HepG2 (cell line): ENCODE measurements around the gene ANG. TPM values are rescaled to one million over a fixed set of nuclear protein-coding genes. Genes with fewer than 3 reads are reported as not detected.

Experiments
- ARNT2 ChIP-seq: sonication (generic); formaldehyde crosslinking; IDR thresholded peaks from 2 replicates; pipeline ENCODE4 v1.8.0; 2022; ENCODE audit warnings: mild to moderate bottlenecking, low read depth, missing genetic modification reagents, moderate library complexity
- DNMT1 ChIP-seq: sonication (generic); formaldehyde crosslinking; IDR thresholded peaks from 2 replicates; pipeline ENCODE4 v1.5.1; 2020; ENCODE audit warnings: mild to moderate bottlenecking, missing genetic modification reagents
- HIVEP1 ChIP-seq: sonication (generic); formaldehyde crosslinking; IDR thresholded peaks from 2 replicates; pipeline ENCODE4 v1.4.0; 2020; ENCODE audit warnings: mild to moderate bottlenecking, missing genetic modification reagents
- RARG ChIP-seq: sonication (generic); formaldehyde crosslinking; IDR thresholded peaks from 2 replicates; pipeline ENCODE4 v1.4.0; 2020; ENCODE audit warnings: low read depth, mild to moderate bottlenecking, missing genetic modification reagents
- SMAD3 ChIP-seq: sonication (generic); formaldehyde crosslinking; IDR thresholded peaks from 2 replicates; pipeline ENCODE4 v1.4.0; 2020; ENCODE audit warnings: missing genetic modification reagents
- TARDBP ChIP-seq: sonication (generic); formaldehyde crosslinking; IDR thresholded peaks from 2 replicates; pipeline ENCODE4 v1.8.0; 2022; ENCODE audit warnings: mild to moderate bottlenecking, missing genetic modification reagents
- TBX3 ChIP-seq: fragments of 450-650 bp; IDR thresholded peaks from 2 replicates; pipeline ENCODE4 v1.6.1; 2017; ENCODE audit warnings: antibody characterized with exemption, mild to moderate bottlenecking, inconsistent platforms, borderline replicate concordance
- ZBTB1 ChIP-seq: sonication (generic); formaldehyde crosslinking; IDR thresholded peaks from 2 replicates; pipeline ENCODE4 v1.4.0; 2020; ENCODE audit warnings: missing genetic modification reagents, borderline replicate concordance
- ZBTB38 ChIP-seq: sonication (generic); formaldehyde crosslinking; IDR thresholded peaks from 2 replicates; pipeline ENCODE4 v1.5.1; 2020; ENCODE audit warnings: mild to moderate bottlenecking, missing genetic modification reagents
- ZIK1 ChIP-seq: sonication (generic); formaldehyde crosslinking; IDR thresholded peaks from 2 replicates; pipeline ENCODE4 v1.5.0; 2020; ENCODE audit warnings: mild to moderate bottlenecking, low read depth, missing genetic modification reagents, borderline replicate concordance
- ZNF3 ChIP-seq: IDR thresholded peaks from 2 replicates; pipeline ENCODE4 v1.7.0; 2017; ENCODE audit warnings: inconsistent platforms
- ZNF326 ChIP-seq: sonication (generic); formaldehyde crosslinking; IDR thresholded peaks from 2 replicates; pipeline ENCODE4 v1.4.0; 2020; ENCODE audit warnings: missing genetic modification reagents, borderline replicate concordance
- ZNF747 ChIP-seq: sonication (generic); formaldehyde crosslinking; IDR thresholded peaks from 2 replicates; pipeline ENCODE4 v1.8.1; 2023; ENCODE audit warnings: missing genetic modification reagents, mild to moderate bottlenecking, borderline replicate concordance
- polyA plus RNA-seq, 8 experiments: library from polyadenylated mRNA; depleted of rRNA in 3 of 8; stranded (reverse) in 7 of 8; unstranded in 1 of 8; fragments of >200 nt; fragmentation: Illumina TruSeq in 4 of 8; extraction: Trizol in 4 of 8; gene quantifications; 2 replicates each; pipeline versions ENCODE4 v1.2.1 to v1.2.3, GENCODE V29; 2011 to 2016; ENCODE audit warnings: low read depth in 4 of 8, missing spikeins in 1 of 8, mixed read lengths in 1 of 8; ENCODE audit not compliant: insufficient read depth in 1 of 8
- total RNA-seq, 5 experiments: library from RNA; depleted of rRNA; stranded (reverse); fragments of >200 nt; fragmentation: Illumina TruSeq; extraction: Trizol; gene quantifications; 2 replicates each; pipeline ENCODE4 v1.2.3, GENCODE V29; 2016; ENCODE audit warnings: low read depth in 1 of 5
- TF ChIP-seq, protein P1 (sequence below): sonication (generic); formaldehyde crosslinking; IDR thresholded peaks from 2 replicates; pipeline ENCODE4 v1.8.0; 2022; ENCODE audit warnings: mild to moderate bottlenecking, missing genetic modification reagents
- TF ChIP-seq, protein P2 (sequence below): sonication (generic); formaldehyde crosslinking; IDR thresholded peaks from 2 replicates; pipeline ENCODE4 v1.5.0; 2020; ENCODE audit warnings: mild to moderate bottlenecking, missing genetic modification reagents, borderline replicate concordance
- TF ChIP-seq, protein P3 (sequence below): sonication (generic); formaldehyde crosslinking; conservative IDR thresholded peaks from 2 replicates; pipeline ENCODE4 v1.8.1; 2023; ENCODE audit warnings: missing genetic modification reagents
- TF ChIP-seq, protein P4 (sequence below): sonication (generic); formaldehyde crosslinking; IDR thresholded peaks from 2 replicates; pipeline ENCODE4 v1.5.1; 2020; ENCODE audit warnings: mild to moderate bottlenecking, missing genetic modification reagents, moderate library complexity
- TF ChIP-seq, protein P5 (sequence below): sonication (generic); formaldehyde crosslinking; IDR thresholded peaks from 2 replicates; pipeline ENCODE4 v1.4.0; 2020; ENCODE audit warnings: mild to moderate bottlenecking, missing genetic modification reagents

ANG gene
- total and polyA plus RNA-seq, 2 of the 13 experiments (the other 11 are each of a cell fraction or from before 2014, with no cell fraction given) = 83.6 to 401 TPM

DNA sequence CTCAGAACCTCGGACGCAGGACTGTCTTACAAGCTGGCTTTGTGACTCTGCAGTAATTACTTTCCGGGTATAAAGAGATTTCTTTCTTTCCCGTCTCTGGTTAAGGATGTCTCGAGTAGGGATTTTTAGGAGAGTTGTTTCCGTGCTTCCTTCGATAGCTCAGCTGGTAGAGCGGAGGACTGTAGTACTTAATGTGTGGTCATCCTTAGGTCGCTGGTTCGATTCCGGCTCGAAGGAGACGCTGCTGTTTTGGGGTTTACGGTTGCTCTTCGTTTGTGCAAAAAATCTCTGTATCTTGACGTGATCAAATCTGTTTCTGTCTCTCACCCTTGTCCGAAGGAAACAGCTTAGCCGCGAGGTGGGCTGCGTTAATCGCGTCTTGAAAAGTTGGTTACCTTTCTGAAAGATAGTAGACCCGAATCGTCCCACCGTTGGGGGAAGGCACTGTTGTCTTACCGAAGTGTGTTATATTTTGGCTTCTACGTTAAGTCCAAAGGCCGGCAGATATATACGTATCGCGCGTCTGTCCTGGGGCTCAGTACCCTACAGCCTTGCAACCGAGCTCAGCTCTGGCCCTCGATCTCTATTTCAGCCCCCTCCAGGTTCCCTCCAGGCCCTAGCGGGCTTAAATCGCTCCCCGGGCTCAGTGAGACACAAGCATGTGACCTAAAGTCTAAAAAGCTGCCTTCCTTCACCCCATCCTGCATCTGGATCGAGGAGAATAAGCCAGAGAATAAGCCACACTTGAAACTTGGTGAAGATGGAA lies 5.3 kb upstream of the ANG start (continued):
- TF ChIP-seq, protein P1, sequence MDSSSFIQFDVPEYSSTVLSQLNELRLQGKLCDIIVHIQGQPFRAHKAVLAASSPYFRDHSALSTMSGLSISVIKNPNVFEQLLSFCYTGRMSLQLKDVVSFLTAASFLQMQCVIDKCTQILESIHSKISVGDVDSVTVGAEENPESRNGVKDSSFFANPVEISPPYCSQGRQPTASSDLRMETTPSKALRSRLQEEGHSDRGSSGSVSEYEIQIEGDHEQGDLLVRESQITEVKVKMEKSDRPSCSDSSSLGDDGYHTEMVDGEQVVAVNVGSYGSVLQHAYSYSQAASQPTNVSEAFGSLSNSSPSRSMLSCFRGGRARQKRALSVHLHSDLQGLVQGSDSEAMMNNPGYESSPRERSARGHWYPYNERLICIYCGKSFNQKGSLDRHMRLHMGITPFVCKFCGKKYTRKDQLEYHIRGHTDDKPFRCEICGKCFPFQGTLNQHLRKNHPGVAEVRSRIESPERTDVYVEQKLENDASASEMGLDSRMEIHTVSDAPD (CRISPR knock-in tag) = no peak
- no peak; the same call in 1 of the 2 replicates for TF ChIP-seq ZNF3
- TF ChIP-seq, protein P2, sequence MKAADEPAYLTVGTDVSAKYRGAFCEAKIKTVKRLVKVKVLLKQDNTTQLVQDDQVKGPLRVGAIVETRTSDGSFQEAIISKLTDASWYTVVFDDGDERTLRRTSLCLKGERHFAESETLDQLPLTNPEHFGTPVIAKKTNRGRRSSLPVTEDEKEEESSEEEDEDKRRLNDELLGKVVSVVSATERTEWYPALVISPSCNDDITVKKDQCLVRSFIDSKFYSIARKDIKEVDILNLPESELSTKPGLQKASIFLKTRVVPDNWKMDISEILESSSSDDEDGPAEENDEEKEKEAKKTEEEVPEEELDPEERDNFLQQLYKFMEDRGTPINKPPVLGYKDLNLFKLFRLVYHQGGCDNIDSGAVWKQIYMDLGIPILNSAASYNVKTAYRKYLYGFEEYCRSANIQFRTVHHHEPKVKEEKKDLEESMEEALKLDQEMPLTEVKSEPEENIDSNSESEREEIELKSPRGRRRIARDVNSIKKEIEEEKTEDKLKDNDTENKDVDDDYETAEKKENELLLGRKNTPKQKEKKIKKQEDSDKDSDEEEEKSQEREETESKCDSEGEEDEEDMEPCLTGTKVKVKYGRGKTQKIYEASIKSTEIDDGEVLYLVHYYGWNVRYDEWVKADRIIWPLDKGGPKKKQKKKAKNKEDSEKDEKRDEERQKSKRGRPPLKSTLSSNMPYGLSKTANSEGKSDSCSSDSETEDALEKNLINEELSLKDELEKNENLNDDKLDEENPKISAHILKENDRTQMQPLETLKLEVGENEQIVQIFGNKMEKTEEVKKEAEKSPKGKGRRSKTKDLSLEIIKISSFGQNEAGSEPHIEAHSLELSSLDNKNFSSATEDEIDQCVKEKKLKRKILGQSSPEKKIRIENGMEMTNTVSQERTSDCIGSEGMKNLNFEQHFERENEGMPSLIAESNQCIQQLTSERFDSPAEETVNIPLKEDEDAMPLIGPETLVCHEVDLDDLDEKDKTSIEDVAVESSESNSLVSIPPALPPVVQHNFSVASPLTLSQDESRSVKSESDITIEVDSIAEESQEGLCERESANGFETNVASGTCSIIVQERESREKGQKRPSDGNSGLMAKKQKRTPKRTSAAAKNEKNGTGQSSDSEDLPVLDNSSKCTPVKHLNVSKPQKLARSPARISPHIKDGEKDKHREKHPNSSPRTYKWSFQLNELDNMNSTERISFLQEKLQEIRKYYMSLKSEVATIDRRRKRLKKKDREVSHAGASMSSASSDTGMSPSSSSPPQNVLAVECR = no peak; the same call in 1 of the 2 replicates
- TF ChIP-seq TBX3 = no peak
- peak; percentile 92 for TF ChIP-seq SMAD3
- TF ChIP-seq ZBTB38 = no peak; the same call in none of the 2 replicates
- TF ChIP-seq ZBTB1 = no peak
- TF ChIP-seq ARNT2 (CRISPR knock-in tag) = peak; percentile 54; the same call in 1 of the 2 replicates
- TF ChIP-seq ZIK1 (CRISPR knock-in tag) = no peak
- TF ChIP-seq TARDBP = no peak
- TF ChIP-seq ZNF326 (CRISPR knock-in tag) = no peak
- TF ChIP-seq, protein P3, sequence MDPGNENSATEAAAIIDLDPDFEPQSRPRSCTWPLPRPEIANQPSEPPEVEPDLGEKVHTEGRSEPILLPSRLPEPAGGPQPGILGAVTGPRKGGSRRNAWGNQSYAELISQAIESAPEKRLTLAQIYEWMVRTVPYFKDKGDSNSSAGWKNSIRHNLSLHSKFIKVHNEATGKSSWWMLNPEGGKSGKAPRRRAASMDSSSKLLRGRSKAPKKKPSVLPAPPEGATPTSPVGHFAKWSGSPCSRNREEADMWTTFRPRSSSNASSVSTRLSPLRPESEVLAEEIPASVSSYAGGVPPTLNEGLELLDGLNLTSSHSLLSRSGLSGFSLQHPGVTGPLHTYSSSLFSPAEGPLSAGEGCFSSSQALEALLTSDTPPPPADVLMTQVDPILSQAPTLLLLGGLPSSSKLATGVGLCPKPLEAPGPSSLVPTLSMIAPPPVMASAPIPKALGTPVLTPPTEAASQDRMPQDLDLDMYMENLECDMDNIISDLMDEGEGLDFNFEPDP = no peak
- no peak for TF ChIP-seq HIVEP1
- no peak for TF ChIP-seq DNMT1 (CRISPR knock-in tag)
- TF ChIP-seq, protein P4, sequence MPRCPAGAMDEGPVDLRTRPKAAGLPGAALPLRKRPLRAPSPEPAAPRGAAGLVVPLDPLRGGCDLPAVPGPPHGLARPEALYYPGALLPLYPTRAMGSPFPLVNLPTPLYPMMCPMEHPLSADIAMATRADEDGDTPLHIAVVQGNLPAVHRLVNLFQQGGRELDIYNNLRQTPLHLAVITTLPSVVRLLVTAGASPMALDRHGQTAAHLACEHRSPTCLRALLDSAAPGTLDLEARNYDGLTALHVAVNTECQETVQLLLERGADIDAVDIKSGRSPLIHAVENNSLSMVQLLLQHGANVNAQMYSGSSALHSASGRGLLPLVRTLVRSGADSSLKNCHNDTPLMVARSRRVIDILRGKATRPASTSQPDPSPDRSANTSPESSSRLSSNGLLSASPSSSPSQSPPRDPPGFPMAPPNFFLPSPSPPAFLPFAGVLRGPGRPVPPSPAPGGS = no peak
- no peak for TF ChIP-seq RARG (CRISPR knock-in tag)
- TF ChIP-seq, protein P5, sequence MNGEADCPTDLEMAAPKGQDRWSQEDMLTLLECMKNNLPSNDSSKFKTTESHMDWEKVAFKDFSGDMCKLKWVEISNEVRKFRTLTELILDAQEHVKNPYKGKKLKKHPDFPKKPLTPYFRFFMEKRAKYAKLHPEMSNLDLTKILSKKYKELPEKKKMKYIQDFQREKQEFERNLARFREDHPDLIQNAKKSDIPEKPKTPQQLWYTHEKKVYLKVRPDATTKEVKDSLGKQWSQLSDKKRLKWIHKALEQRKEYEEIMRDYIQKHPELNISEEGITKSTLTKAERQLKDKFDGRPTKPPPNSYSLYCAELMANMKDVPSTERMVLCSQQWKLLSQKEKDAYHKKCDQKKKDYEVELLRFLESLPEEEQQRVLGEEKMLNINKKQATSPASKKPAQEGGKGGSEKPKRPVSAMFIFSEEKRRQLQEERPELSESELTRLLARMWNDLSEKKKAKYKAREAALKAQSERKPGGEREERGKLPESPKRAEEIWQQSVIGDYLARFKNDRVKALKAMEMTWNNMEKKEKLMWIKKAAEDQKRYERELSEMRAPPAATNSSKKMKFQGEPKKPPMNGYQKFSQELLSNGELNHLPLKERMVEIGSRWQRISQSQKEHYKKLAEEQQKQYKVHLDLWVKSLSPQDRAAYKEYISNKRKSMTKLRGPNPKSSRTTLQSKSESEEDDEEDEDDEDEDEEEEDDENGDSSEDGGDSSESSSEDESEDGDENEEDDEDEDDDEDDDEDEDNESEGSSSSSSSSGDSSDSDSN (CRISPR knock-in tag) = no peak; the same call in 1 of the 2 replicates
- no peak; the same call in 1 of the 2 replicates for TF ChIP-seq ZNF747 (CRISPR knock-in tag)
